Breast epithelium (tissue), 3 donors: Measurements from ENCODE around the gene EPHA6.

Source experiments
- POLR2A ChIP-seq: fragments of 450-650 bp; IDR thresholded peaks from one replicate; pipeline ENCODE4 v1.6.1; 2016; ENCODE audit warnings: antibody characterized with exemption, mild to moderate bottlenecking, moderate library complexity
- POLR2AphosphoS5 ChIP-seq, 3 donors: sonication (generic); formaldehyde crosslinking; IDR thresholded peaks; one replicate each; pipeline ENCODE4 v1.6.1; 2017; ENCODE audit warnings: antibody characterized with exemption in 3 of 3
- TF ChIP-seq, protein P1 (sequence below), 3 donors: fragments of 450-650 bp; IDR thresholded peaks; one replicate each; pipeline ENCODE4 v1.5.1; 2016 to 2017; ENCODE audit warnings: antibody characterized with exemption in 3 of 3, mild to moderate bottlenecking in 3 of 3, moderate library complexity in 3 of 3

DNA sequence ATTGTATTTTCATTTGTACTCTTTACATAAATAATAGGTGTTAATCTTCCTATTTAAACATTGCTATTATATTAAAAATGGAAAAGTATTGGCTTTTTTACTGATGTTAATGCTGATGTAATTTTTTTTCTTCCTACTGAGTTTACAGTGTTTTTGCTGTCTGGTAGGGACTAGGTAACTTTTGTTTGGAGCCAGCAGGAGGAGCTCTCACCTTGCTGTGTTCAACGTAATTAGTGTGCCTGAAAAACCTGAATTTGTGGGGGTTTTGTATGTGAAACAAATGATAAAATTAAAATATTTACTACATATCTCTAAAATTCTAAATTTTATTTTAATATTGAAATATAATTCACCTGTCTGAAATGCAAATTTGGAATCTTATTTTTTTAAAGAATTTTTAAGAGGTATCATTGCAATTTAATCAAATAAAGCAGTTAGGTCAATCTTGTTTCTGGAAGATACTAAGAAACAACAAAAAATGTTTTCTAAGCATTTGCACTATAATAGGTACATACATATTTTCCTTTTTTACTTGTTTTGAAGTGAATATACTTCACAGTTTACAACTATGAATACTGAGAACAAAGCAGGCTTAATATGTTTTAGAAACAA lies 48.8 kb downstream of the EPHA6 start:
- no peak for TF ChIP-seq POLR2AphosphoS5 (IDR thresholded peaks at IDR 0.05)
- TF ChIP-seq, protein P1, sequence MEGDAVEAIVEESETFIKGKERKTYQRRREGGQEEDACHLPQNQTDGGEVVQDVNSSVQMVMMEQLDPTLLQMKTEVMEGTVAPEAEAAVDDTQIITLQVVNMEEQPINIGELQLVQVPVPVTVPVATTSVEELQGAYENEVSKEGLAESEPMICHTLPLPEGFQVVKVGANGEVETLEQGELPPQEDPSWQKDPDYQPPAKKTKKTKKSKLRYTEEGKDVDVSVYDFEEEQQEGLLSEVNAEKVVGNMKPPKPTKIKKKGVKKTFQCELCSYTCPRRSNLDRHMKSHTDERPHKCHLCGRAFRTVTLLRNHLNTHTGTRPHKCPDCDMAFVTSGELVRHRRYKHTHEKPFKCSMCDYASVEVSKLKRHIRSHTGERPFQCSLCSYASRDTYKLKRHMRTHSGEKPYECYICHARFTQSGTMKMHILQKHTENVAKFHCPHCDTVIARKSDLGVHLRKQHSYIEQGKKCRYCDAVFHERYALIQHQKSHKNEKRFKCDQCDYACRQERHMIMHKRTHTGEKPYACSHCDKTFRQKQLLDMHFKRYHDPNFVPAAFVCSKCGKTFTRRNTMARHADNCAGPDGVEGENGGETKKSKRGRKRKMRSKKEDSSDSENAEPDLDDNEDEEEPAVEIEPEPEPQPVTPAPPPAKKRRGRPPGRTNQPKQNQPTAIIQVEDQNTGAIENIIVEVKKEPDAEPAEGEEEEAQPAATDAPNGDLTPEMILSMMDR (IDR thresholded peaks at IDR 0.05): peak in 2 of 3 donors; percentile 64 to 75
- TF ChIP-seq POLR2A: no peak
